ENCODE measurements around the gene ALDOC. TPM values are rescaled to one million over a fixed set of nuclear protein-coding genes. Genes with fewer than 3 reads are reported as not detected.
"Not testable (repeated sequence)": the region's sequence is repeated elsewhere in the genome, so short reads cannot be mapped to it uniquely, and the experiment has no call there.

ALDOC gene
- 22.0 and 53.9 TPM in 2 replicates for total RNA-seq

- peak; percentile 63 for DNase-seq (ENCODE audit: low read depth, low spot score)
Measured at GRCh38 chr17:28576758-28577465, at the start of gene ALDOC. ALDOC (minus strand) TSS chr17:28576895; CDS start chr17:28575532, 1,363 bp downstream.

- no peak for DNase-seq (ENCODE audit: low read depth, low spot score)
Measured at GRCh38 chr17:28624148-28624547, 47.5 kb upstream of the ALDOC start.

- no peak for DNase-seq (ENCODE audit: low read depth, low spot score)
Measured at GRCh38 chr17:28623696-28624095, 47.0 kb upstream of the ALDOC start.

GRCh38 chr17:28622186-28622585 is 45.5 kb upstream of the ALDOC start:
- no peak for DNase-seq (ENCODE audit: low read depth, low spot score)

GRCh38 chr17:28620010-28620409 is 43.3 kb upstream of the ALDOC start:
- DNase-seq (ENCODE audit: low read depth, low spot score): no peak

GRCh38 chr17:28618464-28618863 is 41.8 kb upstream of the ALDOC start:
- DNase-seq (ENCODE audit: low read depth, low spot score): no peak

GRCh38 chr17:28616281-28616680 is 39.6 kb upstream of the ALDOC start:
- DNase-seq (ENCODE audit: low read depth, low spot score): no peak

GRCh38 chr17:28615260-28615940 is 38.7 kb upstream of the ALDOC start:
- DNase-seq (ENCODE audit: low read depth, low spot score): no peak

- DNase-seq (ENCODE audit: low read depth, low spot score): no peak
Measured at GRCh38 chr17:28613931-28614381, 37.3 kb upstream of the ALDOC start, which contains the start of gene RSKR. RSKR (minus strand) TSS chr17:28614185; CDS start chr17:28614161, 24 bp downstream.

- DNase-seq (ENCODE audit: low read depth, low spot score): no peak
Measured at GRCh38 chr17:28612936-28613872, 36.5 kb upstream of the ALDOC start.

GRCh38 chr17:28612531-28612930 is 35.8 kb upstream of the ALDOC start:
- no peak for DNase-seq (ENCODE audit: low read depth, low spot score)

- no peak for DNase-seq (ENCODE audit: low read depth, low spot score)
Measured at GRCh38 chr17:28610376-28610775, 33.7 kb upstream of the ALDOC start.

- DNase-seq (ENCODE audit: low read depth, low spot score): not testable (repeated sequence)
Measured at GRCh38 chr17:28604031-28604430, 27.3 kb upstream of the ALDOC start.

GRCh38 chr17:28599311-28600184 is 22.9 kb upstream of the ALDOC start:
- peak; percentile 67 for DNase-seq (ENCODE audit: low read depth, low spot score)

GRCh38 chr17:28598799-28599310 is 22.2 kb upstream of the ALDOC start, which contains the start of gene SPAG5:
SPAG5 (minus strand) TSS chr17:28599025; CDS start chr17:28598946, 79 bp downstream.
- peak; percentile 71 for DNase-seq (ENCODE audit: low read depth, low spot score)

- no peak for DNase-seq (ENCODE audit: low read depth, low spot score)
Measured at GRCh38 chr17:28598389-28598788, 21.7 kb upstream of the ALDOC start.

- DNase-seq (ENCODE audit: low read depth, low spot score): no peak
Measured at GRCh38 chr17:28597606-28598383, 21.1 kb upstream of the ALDOC start.

GRCh38 chr17:28592260-28592659 is 15.6 kb upstream of the ALDOC start:
- DNase-seq (ENCODE audit: low read depth, low spot score): no peak

- DNase-seq (ENCODE audit: low read depth, low spot score): no peak
Measured at GRCh38 chr17:28585851-28586250, 9.2 kb upstream of the ALDOC start.
